GM18508 (cell line): ENCODE data around the gene NRG3.
"Not testable (repeated sequence)": the region's sequence is repeated elsewhere in the genome, so short reads cannot be mapped to it uniquely, and the experiment has no call there.

ENCODE experiments used
- ATAC-seq: cut with Tn5 transposase; IDR thresholded peaks from one replicate; pipeline ENCODE4 v1.9.1; 2021; ENCODE audit warnings: moderate number of reproducible peaks; ENCODE audit not compliant: insufficient read depth, unreplicated experiment

Gene NRG3

DNA sequence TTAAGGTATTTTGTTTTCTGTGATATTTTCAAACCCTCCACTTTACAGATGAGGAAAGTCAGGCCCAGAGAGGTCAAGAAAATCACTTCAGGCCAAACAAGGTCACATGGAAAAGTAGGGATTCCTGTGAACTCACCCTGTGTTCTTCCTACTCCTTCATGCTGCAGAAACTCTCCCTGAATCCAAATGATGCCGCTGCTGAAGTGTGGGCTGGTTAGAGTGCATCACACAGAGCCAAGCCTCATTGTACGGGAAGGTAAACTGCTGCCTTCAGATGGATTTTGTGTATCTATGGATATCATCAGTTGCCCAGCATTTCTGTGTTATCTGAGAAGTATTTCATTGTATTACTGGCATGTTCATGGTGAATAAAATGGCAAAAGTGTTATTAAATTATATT is 75.4 kb downstream of the NRG3 start:
- no peak for ATAC-seq

DNA sequence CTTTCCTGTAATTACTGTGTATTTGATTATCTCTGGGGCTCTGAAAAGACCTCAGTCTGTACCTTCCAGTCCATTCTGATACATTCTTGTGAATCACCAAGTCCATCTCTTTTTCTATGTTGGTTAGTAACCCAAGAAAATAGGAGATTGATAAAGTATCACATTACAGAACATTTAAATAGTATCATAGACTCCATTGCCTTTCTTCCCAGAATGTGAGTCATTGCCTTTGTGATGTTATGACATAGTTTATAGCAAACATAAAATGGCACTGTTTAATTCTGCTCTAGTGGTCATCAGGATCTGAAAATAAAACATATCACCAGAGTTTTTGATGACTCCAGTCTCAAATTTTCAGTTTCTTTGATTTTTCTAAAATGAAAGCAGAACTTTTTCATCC is 78.4 kb downstream of the NRG3 start:
- no peak for ATAC-seq

DNA sequence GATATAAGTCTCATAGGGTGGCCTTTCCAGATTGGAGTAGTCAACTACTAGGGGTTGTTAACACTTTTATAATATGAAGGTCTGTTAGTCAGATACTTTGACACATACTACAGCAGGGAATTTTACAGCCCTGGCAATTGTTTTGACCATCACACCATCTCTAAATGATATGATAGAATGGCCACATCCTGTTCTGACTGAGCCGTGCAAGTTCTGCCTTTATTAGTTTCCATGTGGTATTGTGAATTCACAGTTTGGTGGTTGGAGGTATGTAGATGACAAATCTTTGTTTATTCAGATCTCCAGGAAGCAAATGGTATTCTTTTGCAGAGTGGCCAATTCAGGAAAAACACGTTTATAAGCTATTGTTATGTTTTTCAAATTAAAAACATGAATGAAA is 83.0 kb downstream of the NRG3 start:
- ATAC-seq, result no peak

DNA sequence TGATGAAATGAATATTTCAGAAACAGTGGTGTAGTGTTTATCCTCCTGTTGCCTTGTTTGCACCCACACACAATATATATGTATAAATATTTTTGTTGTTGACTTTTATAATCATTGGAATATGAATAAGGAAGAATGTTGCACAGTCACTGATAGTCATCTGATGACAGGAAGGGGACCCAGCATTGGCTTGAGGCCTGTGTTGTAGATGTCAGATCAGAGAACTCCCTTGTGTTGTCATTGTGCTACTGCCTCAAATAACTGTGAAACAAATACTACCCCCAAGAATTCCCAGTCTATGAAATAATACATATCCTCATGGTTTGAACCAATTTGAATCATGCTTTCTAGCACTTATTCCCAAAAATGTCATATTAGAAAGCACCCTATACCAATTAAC is 84.0 kb downstream of the NRG3 start:
- ATAC-seq, result no peak

DNA sequence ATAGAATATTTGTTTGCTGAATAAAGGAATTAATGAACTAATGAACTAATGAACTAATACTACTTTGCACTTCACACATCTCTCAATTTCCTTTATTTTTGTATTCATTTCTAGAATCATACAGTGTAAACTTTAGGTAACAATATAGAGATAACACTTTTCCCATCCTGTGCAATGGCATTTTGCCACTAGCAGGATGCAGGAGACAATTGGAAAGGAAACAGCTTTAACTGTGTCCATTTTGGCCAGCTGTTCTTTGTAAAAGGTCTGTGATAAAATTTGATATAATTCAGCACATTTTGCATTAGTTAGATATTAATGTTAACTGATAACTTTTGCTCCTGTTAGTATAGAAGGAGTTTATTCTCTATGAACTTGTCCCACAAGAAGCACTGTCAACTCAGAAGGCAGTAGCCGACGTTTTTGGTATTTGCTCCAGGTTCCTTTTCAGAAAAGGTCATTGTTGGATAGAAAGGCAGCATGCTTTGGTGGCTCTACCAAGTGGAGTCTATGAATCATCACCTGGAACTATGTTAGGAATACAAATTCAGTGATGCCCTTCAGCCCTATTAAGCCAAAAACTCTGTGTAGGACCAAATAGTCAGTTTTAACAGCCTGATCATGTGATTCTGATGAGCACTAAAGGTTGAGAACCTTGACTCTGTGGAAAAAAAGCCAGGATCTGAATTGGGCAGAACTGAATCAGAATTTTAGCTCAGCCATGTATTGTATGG is 86.6 kb downstream of the NRG3 start:
- no peak for ATAC-seq

DNA sequence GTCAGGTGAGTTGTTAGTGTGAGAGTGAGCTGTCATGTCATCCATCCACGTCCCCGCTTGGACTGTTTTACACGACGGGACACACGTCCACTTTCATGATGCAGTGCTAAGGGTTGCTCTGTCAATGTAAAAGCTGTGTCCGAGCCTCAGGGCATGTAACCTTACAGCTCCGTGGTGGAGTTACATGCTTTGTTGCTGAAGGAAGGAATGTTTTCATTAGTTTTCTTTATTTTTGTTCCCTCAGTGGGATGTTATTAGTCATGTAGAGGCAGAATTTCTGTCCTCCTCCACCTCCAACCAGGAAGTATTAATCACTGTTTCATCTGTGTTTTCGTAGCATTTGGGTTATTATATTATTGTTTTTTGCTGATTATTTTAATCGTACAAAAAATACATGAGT is 88.6 kb downstream of the NRG3 start:
- no peak for ATAC-seq

DNA sequence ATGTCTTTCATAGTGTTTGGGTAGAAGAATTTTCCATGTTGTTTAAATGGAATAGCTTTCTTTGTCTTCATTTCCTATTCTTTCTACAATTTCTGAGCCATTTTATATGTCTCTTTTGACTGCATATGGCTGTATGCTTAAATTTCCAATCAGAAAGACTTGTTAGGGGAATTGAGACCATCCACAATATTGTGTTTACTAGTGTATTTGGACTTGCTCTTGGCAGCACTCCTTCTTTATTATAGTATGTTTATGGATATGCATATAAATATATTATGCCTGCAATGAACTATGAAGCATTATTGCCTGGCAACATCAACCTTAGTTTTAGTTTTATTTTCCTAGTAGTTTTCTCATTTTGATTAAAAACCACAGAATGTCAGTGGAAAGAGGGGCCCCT is 92.7 kb downstream of the NRG3 start:
- ATAC-seq, result no peak

DNA sequence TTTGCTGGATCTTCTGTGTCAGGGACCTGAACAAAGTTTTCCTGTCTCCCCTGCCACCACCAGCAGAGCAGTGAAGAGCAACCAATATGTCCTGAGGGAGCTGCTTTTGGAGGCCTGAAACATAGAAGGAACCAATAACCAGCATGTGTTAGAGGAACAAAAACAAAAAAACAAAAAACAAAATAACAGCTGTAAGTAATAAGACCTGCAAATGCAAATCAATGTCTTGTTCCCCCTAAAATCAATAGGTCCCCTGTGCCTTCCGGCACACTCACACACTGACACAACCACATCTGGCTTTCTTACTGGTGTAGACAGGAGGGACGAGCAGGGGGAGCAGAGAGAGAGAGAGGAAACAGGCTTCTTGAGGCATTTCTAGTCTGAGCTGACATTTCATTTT is 94.1 kb downstream of the NRG3 start:
- ATAC-seq, result no peak

DNA sequence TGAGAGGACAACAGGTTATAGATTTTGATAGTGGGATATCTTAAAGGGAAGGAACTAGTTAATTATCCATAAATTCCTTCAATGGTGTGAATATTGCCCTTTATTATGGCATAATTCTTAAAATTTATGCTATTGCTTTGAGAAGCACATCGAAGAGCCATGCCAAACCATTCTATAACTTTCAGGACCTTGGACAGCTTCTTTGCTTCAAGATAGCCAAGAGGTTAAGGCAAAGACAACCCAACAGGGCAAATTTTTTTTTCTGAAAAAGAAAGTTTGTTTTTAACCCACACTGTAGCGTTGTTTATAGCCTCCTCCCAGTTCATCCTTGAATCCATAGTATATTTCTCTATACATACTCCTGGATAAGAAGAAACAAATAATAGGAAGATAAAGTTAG is 103.2 kb downstream of the NRG3 start:
- ATAC-seq, result no peak

DNA sequence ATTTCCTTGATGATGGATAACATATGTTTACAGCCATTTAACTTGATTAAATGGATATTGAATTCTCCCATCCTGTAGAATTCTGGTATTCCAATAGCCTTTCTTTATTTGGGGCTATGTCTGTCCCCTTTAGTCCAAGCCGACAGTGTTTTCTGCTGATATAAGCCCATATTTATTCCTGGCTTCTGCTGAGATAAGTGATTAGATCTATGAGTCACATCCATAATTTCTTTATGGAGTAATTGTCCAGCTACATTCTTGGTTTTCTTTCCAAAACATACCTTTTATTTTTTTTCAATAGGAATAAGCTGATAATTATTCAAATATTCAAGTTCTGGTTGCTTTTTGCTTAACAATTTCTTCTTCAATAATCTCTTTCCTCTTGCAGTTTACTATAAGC is 106.7 kb downstream of the NRG3 start:
- ATAC-seq, result no peak

DNA sequence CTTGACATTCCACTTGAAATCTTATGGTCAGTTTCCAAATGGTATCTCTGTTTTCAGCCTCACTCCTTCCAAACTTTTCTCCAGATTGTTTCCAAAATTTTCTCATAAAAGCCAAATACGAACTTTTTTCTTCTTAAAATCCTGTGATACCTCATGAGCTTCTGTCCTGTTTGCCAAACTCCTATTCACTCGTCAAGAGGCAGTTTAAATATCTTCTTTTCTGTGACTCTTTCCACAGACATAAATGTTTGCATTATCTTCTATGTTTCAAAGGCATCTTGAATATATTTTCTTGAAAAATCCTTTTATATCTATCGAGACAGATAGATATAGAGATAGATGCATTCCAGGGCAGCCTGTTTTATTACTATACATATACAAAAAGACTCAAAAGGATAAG is 109.4 kb downstream of the NRG3 start:
- ATAC-seq, result no peak

DNA sequence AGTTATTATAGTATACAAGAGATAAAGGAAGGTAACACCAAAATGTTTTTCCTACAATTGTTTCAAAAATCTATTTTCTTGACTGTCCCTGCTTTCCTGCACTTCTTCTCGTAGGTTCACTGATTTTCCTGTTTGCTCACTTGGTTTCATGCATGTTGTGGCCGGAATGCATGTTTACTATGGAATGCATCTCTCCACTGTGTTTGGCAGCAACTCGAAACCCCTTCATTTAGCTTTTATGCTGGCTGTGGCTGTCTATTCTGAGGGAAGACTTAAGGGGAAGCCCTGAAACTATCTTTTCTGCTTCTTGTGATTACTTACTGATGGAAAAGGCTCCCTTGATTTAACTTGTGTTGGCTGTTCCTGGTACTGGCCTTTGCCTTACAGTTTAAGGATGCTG is 120.3 kb downstream of the NRG3 start:
- no peak for ATAC-seq

DNA sequence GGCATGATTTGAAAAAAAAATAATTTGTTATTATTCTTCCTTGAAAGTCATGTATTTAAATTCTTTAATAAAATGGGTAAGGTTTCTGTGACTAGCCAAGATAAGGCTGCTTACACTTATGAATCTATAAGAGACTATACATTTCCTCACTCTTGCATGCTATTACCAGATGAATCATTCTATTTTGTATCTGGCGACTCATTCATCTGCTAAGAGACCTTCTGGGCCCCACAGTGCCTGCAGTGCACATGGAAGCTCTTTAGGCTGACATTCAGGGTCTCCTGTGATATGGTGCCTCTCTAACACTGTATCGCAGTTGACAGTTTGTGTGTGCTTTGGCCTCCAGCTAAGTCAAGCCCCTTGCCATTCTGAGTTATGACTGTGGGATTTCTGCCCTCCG is 121.9 kb downstream of the NRG3 start:
- no peak for ATAC-seq

DNA sequence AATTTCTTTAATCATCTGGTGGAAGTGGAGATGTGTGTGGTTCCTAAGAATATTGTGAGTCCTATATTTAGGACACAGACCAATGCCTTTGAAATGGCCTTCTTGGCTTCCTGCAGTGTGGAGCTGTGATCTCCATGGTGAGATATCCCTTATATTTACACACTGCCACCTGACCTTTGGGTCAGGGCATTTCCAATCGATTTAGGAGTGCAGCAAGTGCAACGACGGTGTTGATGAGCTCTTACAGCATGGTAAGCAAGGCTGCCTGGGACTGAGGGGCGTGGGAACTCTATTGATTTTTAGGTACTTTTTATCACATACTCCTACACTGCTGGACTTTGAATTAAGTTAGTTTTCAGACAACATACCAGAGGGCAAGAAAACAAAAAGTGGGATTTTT is 146.0 kb downstream of the NRG3 start:
- no peak for ATAC-seq

DNA sequence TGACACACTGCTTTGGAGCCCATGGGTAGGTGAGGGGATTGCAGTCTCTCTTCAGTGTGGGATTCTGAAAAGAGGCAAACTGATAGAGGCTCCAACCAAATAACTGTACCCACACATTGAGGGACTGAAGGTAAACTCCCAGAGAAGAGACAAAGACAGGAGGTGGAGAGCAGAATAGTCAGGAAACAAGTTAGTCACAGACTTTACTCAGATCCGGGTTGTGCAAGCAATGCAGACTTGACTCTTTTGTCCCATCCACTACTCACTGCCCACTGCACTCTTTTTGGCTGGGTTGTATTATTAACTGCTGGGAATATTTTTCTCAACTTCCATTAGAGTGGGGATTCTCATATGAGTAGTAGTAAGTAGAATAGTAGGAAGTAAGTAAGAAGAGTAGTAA is 152.7 kb downstream of the NRG3 start:
- ATAC-seq, result no peak

DNA sequence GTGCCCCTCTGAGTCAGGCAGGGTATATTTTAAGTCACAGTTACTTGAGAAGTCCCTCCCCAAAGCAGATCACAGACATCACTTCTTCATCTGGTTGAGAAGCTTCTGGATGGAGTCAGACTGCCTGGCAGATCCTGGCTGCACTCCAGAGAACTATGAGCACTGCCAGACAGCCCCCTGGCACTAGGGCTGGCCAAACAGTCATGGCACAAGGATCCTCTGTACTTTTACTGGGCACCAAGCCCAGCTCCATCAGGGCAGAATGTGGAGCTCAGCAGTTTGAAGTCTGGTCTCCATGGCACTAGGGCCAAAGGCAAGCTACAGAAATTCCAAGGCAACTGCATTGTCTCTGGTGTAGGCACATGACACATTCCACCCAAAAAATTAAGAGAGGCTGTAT is 162.1 kb downstream of the NRG3 start:
- no peak for ATAC-seq

DNA sequence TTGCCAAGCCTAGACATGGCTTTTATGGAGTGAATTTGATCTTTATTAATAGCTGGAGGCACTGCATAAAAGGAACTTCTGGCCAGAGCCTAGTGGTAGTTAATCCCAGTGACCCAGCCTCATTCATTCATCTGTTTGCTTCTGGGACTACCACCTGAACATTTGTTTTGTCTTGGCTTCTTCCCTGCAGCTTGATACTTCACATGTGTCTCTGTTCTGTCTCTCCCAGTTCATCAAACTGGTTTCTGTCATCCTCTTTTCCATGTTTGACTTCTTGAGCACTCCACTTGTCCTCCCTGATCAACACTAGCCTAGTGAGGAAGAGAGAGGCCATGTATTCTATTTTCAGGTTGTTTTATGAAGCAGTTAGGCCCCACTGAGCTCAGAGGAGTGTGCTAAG is 163.6 kb downstream of the NRG3 start:
- no peak for ATAC-seq

DNA sequence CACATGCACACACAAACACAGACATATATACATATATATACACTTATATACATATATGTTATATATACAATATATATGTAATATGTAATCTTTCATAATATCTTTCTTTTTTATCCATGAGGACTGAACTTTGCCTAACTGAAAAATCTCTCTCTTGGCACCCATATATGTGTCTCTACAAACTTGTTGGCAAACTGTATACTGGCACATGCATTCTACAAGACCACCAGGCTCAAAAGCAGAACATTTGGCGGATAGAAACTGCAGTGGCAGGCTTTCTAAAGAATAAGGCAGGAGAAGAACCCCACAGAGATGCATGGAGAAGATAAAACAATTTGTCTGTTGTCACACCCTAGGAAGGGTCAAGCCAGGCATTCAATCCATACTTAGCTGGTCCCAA is 165.3 kb downstream of the NRG3 start:
- ATAC-seq, result no peak

DNA sequence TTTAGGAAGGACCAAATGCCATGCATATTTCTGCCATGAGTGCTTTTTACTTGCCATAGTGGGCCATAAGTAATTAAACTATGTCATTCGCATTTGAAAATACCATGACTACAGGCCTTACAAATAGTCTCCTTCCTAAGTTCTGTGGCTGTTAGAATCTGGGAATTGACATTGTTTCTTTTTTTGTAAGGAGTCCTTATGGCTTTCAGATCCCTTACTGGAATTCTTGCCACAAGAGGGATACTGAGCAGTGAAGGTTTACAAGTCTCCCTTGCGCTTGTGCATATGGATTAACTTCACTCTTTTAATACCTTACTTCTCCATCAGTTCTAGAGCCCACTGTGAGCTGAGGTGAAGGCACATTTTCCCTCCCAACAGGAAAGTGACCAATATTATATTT is 166.0 kb downstream of the NRG3 start:
- no peak for ATAC-seq

DNA sequence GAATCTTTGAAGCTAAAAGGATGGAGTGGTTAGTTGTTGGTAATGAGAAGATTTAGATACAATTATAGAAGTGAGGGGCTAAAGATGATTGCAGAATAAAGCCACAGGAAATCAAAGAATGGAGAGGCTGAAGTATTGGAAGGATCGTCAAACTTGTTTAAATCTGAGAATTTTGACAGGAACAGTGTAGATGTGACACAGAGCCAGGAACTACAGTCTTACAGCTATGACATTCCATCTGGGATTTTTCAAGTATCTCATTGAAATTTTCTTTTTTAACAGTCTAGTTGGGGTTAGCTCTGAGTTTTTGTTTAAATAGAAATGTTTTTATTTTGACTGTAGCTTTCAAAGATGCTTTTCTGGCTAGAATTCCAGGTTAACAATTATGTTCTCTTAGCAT is 181.4 kb downstream of the NRG3 start:
- ATAC-seq, result no peak

DNA sequence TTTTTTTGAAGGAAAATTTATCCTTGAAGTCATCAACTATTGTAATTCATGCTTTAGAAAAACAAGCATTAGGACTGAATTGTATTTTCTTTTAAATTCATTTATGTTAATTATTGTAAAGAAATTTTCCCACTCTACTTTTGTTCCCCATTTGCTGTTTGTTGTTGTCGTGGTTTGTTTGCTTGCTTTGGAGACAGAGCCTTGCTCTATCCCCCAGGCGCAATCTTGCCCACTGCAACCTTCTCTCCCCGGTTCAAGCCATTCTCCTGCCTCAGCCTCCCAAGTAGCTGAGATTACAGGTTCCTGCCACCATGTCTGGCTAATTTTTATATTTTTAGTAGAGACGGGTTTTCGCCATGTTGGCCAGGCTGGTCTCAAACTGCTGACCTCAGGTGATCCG is 192.2 kb downstream of the NRG3 start:
- not testable (repeated sequence) for ATAC-seq

DNA sequence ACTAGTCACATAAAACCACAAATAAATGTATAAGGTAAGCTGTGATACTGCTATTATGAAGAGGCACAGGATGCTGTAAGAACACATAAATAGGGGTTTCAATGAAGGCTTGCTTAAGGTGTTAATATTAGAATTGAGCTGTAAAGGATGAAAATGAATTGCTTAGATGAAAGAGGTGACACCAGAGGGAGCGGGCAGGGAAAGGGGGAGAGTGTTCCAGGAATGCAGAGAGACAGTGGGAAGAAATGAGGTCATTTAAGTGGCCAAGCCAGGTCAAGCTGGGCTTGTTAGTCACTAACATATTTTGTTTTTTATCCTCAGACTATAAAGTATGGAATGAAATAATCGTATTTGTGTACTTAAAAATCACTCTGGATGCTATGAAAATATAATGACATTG is 193.5 kb downstream of the NRG3 start:
- no peak for ATAC-seq

DNA sequence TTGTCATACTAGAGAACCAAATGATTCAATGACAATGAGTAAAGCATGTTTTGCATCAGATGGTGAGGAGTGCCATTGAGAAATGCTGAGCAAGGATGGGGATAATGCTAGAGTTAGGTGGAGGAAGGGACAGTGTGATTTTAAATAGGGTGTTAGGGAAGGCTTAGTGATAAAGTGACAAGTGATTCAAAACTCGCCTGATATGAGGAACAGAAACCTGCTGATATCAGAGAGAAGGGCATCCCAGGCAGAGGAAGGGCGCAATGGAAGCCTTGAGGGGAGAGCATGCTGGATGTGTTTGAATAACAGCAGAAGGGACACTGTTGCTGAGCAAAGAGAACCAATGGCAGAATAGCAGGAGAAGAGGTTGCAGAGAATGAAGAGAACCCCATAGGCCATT is 196.2 kb downstream of the NRG3 start:
- no peak for ATAC-seq
